HFF-Myc (cell line): ENCODE data around the gene IGF2R.

ENCODE experiments used
- DNase-seq: peaks from one replicate; pipeline ENCODE4 v3.0.0-alpha.2; 2011; ENCODE audit warnings: low read depth; ENCODE audit errors: extremely low read depth
- H3K4me3 ChIP-seq: replicated peaks from 2 replicates; pipeline ENCODE4 v1.5.1; 2011; ENCODE audit warnings: low read depth, mild to moderate bottlenecking, control low read depth, low read length
- TF ChIP-seq, protein P1 (sequence below): IDR thresholded peaks from 2 replicates; pipeline ENCODE4 v1.5.1; 2012; ENCODE audit warnings: mild to moderate bottlenecking, low read depth, low read length, control low read depth; ENCODE audit errors: missing control alignments

Gene IGF2R

DNA sequence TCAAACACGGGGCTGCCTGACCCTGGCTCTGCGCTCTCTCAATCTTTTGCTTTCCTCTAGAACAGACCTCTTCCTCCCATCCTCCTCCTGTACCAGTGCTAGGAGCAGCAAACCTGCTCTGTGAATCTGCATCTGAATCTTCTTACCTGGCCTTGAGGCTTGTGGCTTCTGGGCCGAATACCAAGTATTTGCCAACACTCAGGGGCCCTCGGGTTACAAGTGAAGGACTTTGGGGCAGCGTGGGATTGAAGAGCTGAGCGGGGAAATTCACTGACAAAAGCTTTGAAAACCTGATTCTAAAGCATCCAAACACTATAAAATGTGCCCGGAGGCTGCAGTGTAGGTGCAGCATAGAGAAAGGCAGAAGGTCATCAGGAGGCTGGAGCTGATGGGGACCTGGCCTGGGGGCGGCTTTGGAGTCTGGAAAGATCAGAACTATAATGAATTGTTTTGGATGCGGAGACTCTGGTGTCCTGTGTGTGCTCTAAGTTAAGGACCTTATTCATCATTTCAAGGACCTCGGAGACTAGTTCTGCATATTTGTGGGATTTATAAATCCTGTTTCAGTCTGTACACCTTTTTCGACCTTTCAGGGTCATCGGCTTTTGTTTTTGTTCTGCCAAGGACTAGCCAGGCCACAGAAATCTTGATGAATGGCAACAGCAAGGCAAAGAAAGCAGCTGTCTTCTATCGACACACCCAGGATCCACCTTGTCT lies 16.4 kb upstream of the IGF2R start:
- TF ChIP-seq, protein P1, sequence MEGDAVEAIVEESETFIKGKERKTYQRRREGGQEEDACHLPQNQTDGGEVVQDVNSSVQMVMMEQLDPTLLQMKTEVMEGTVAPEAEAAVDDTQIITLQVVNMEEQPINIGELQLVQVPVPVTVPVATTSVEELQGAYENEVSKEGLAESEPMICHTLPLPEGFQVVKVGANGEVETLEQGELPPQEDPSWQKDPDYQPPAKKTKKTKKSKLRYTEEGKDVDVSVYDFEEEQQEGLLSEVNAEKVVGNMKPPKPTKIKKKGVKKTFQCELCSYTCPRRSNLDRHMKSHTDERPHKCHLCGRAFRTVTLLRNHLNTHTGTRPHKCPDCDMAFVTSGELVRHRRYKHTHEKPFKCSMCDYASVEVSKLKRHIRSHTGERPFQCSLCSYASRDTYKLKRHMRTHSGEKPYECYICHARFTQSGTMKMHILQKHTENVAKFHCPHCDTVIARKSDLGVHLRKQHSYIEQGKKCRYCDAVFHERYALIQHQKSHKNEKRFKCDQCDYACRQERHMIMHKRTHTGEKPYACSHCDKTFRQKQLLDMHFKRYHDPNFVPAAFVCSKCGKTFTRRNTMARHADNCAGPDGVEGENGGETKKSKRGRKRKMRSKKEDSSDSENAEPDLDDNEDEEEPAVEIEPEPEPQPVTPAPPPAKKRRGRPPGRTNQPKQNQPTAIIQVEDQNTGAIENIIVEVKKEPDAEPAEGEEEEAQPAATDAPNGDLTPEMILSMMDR, result no peak
- DNase-seq, result no peak
- no peak overlapping the region for H3K4me3 ChIP-seq

DNA sequence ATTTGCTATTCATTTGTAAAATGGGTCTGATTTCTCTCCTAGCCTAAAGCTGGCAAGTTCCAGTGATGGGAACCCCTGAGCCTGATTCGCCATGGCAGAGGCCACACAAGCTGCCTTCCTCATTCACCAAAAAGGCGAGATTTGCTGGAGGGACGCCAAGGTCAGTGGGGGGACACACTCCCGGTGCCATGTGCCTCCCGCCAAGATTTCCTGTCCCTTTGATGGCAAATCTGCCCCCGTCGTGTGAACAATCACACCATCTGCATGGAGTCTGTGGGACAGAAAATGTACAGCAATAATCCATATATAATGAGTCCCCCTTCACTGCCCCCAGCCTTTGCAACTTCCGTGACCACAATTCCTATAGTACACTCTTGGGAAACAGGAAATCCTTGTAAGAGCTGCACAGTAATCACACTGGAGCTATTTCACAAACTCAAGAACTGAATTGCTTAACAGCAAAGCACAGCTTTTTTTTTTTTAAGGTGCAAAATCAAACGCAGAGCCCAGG lies 15.7 kb upstream of the IGF2R start:
- TF ChIP-seq, protein P1, result no peak
- DNase-seq, result no peak

DNA sequence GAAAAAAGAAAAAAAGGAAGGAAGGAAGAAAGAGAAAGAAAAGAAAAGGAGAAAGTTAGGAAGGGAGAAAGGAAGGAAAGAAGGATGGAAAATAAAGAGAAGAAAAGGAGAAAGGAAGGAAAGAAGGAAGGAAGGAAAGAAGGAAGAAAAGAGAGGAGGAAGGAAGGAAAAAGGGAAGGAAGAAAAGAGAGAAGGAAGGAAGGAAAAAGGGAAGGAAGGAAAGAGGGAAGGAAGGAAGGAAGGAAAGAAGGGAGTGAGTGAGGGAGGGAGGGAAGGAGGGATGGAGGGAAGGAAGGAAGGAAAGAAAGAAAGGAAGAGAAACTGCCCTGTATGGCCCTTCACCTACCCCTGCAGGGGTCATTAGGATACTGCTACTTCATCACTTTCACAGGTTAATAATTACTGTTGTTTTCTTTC lies 12.9 kb upstream of the IGF2R start:
- DNase-seq, result no peak
- TF ChIP-seq, protein P1, result no peak
- no peak overlapping the region for H3K4me3 ChIP-seq

More for the DNA sequence above, 15.7 kb upstream of the IGF2R start:
- no peak overlapping the region for H3K4me3 ChIP-seq

DNA sequence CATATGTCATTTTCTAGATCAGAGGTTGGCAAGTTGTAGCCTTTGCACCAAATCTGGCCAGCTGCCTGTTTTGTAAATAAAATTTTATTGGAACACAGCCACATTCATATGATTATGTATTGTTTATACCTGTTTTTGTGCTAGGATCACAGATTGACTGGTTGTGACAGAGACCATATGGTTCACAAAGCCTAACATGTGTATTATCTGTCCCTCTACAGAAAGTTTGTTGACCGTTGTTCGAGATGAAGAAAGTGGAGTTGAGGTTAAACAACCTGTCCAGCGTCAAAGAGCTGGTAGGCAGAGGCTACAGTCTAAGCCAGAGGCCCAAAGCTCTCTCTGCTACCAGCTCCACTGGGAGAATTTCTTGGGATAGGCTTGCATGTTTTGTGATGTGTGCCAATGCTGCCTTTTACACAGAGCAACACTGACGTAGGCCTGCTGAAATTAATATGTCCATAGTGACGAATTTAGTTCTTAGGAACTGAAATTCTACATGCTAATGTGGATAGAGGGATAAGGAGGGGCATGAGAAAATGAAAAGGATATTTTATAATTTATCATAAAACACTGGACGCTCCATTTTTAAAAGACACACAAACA lies 11.7 kb upstream of the IGF2R start:
- no peak for DNase-seq
- TF ChIP-seq, protein P1, result no peak
- H3K4me3 ChIP-seq, result no peak overlapping the region

DNA sequence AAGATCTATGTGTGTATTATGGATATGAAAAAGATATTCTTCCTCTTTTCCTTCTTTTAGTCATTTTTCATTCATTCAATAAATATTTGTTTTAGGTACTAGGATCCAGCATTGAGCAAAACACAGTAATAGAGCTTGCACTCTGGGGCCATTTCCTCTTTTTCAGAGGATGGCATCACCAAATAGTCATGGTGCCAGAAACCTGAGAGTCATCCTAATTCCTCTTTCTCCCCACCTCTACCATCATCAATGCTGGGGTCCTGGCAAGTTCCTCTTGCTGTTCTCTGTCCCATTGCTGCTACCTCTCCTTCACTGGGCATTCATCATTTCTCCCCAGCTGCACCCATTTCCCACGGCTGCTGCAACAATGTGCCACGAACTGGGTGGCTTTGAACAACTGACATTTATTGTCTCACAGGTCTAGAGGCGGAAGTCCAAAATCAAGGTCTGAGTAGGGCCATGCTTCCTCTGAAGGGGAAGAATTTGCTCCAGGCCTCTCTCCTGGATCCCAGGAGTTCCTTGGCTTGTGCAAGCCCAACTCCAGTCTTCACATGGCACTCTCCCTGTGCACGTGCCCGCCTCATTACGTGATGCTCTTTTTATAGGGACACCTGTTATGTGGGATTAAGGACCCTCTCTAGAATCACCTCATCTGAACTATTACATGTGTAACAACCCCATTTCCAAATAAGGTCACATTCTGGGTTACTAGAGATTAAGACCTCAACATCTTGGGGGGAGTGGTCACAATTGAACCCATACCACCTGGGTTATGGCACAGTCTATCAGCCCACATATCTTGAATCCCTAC lies 9.5 kb upstream of the IGF2R start:
- H3K4me3 ChIP-seq, result no peak overlapping the region
- no peak for DNase-seq
- TF ChIP-seq, protein P1, result no peak

DNA sequence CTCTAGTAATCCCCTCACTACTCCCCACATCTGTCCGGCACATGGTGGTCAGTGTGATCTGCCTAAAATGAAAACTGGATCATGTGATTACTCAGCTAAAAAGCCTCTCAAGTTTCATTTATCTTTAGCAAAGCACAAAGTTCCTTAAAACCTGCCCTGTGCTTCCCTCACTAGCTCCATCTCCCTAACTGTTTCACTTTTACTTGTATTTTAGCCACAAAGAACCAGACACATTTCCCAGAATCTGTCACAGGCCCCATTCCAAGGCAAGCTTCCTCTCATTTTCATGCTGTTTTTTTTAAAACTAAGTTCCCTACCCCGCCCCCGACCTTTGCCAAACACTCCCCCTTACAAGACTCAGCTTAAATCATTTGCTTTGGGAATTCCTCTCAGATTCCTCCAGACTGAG lies 8.9 kb upstream of the IGF2R start:
- H3K4me3 ChIP-seq, result 0 out of 2 replicates have a peak overlapping the region, but pooled peaks have one; percentile 0
- TF ChIP-seq, protein P1, result no peak
- DNase-seq, result peak; percentile 88
